Suprapubic skin (tissue), 4 donors: Measurements from ENCODE around the gene ADM5. TPM values are rescaled to one million over a fixed set of nuclear protein-coding genes. Genes with fewer than 3 reads are reported as not detected.

Source experiments
- DNase-seq, 2 donors: peaks; one replicate each; pipeline ENCODE4 v3.0.0-alpha.2; 2019; ENCODE audit warnings: low spot score in 2 of 2
- H3K27ac ChIP-seq: fragments of 200-600 bp; sonication (generic); one replicate; pipeline ENCODE4 v1.5.1; 2019
- H3K27me3 ChIP-seq: fragments of 200-600 bp; sonication (generic); one replicate; pipeline ENCODE4 v1.5.1; 2019
- H3K36me3 ChIP-seq: fragments of 200-600 bp; sonication (generic); one replicate; pipeline ENCODE4 v1.5.1; 2019
- H3K4me1 ChIP-seq: fragments of 200-600 bp; sonication (generic); one replicate; pipeline ENCODE4 v1.5.1; 2019
- H3K4me3 ChIP-seq: fragments of 200-600 bp; sonication (generic); one replicate; pipeline ENCODE4 v1.5.1; 2019; ENCODE audit warnings: mild to moderate bottlenecking
- H3K9me3 ChIP-seq: fragments of 200-600 bp; sonication (generic); one replicate; pipeline ENCODE4 v1.5.1; 2019
- EP300 ChIP-seq: sonication (generic); formaldehyde crosslinking; IDR thresholded peaks from one replicate; pipeline ENCODE4 v1.6.1; 2017; ENCODE audit warnings: antibody characterized with exemption
- POLR2A ChIP-seq, 2 donors: fragments of 450-650 bp; IDR thresholded peaks; one replicate each; pipeline ENCODE4 v1.6.1; 2017; ENCODE audit warnings: antibody characterized with exemption in 2 of 2, mild to moderate bottlenecking in 2 of 2, moderate library complexity in 2 of 2
- POLR2AphosphoS5 ChIP-seq, 3 donors: sonication (generic); formaldehyde crosslinking; IDR thresholded peaks; one replicate each; pipeline ENCODE4 v1.6.1; 2017; ENCODE audit warnings: antibody characterized with exemption in 3 of 3
- WGBS: methylation state at CpG from one replicate; pipeline ENCODE4 v1.1.5; 2018; 5-methylcytosine and 5-hydroxymethylcytosine counted together
- total RNA-seq, 4 donors: library from RNA; depleted of rRNA; stranded (reverse); fragments of >200 nt; gene quantifications; one replicate each; pipeline ENCODE4 v1.1.0, GENCODE V29; 2016
- TF ChIP-seq, protein P1 (sequence below), 2 donors: fragments of 200-600 bp in 1 of 2; fragments of 450-650 bp in 1 of 2; sonication (generic) in 1 of 2; IDR thresholded peaks; one replicate each; pipeline ENCODE4 v1.5.1; 2016 to 2019; ENCODE audit warnings: antibody characterized with exemption in 2 of 2, mild to moderate bottlenecking in 1 of 2, moderate library complexity in 1 of 2

Gene ADM5
- total RNA-seq, 4 donors from 2014 or later: 1.8 to 7.6 (median 4.1) TPM

DNA sequence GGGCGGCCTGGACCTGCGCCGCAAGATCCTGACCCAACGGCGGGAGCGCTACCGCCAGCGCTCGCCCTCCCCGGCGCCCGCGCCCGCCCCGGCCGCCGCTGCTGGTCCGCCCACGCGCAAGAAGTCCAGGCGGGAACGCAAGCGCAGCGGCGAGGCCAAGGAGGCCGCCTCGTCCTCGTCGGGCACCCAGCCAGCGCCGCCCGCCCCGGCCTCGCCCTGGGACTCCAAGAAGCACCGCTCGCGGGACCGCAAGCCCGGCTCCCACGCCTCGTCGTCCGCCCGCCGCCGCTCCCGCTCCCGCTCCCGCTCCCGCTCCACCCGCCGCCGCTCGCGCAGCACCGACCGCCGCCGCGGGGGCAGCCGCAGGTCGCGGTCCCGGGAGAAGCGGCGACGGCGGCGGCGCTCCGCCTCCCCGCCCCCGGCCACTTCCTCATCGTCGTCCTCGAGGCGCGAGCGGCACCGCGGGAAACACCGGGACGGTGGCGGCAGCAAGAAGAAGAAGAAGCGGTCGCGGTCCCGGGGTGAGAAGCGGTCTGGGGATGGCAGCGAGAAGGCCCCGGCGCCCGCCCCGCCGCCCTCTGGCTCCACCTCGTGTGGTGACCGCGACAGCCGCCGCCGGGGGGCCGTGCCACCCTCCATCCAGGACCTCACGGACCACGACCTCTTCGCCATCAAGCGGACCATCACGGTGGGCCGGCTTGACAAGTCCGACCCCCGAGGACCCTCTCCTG, 37.4 kb upstream of the ADM5 start:
- Histone ChIP-seq H3K36me3 (peaks cover 91% of the 10 kb centered on the region), H3K27ac (no peak overlapping the region), H3K4me3 (no peak overlapping the region), H3K9me3 (no peaks in the 10 kb centered on the region), H3K4me1 (no peaks in the 10 kb centered on the region), H3K27me3 (no peaks in the 10 kb centered on the region)
- WGBS: 94% methylated on average over 88 of the region's 110 CpGs
- no peak for DNase-seq
- TF ChIP-seq POLR2AphosphoS5 (IDR thresholded peaks at IDR 0.05) (no peak), POLR2A (IDR thresholded peaks at IDR 0.05) (no peak), EP300 (no peak)
- TF ChIP-seq, protein P1, sequence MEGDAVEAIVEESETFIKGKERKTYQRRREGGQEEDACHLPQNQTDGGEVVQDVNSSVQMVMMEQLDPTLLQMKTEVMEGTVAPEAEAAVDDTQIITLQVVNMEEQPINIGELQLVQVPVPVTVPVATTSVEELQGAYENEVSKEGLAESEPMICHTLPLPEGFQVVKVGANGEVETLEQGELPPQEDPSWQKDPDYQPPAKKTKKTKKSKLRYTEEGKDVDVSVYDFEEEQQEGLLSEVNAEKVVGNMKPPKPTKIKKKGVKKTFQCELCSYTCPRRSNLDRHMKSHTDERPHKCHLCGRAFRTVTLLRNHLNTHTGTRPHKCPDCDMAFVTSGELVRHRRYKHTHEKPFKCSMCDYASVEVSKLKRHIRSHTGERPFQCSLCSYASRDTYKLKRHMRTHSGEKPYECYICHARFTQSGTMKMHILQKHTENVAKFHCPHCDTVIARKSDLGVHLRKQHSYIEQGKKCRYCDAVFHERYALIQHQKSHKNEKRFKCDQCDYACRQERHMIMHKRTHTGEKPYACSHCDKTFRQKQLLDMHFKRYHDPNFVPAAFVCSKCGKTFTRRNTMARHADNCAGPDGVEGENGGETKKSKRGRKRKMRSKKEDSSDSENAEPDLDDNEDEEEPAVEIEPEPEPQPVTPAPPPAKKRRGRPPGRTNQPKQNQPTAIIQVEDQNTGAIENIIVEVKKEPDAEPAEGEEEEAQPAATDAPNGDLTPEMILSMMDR (IDR thresholded peaks at IDR 0.05): no peak

DNA sequence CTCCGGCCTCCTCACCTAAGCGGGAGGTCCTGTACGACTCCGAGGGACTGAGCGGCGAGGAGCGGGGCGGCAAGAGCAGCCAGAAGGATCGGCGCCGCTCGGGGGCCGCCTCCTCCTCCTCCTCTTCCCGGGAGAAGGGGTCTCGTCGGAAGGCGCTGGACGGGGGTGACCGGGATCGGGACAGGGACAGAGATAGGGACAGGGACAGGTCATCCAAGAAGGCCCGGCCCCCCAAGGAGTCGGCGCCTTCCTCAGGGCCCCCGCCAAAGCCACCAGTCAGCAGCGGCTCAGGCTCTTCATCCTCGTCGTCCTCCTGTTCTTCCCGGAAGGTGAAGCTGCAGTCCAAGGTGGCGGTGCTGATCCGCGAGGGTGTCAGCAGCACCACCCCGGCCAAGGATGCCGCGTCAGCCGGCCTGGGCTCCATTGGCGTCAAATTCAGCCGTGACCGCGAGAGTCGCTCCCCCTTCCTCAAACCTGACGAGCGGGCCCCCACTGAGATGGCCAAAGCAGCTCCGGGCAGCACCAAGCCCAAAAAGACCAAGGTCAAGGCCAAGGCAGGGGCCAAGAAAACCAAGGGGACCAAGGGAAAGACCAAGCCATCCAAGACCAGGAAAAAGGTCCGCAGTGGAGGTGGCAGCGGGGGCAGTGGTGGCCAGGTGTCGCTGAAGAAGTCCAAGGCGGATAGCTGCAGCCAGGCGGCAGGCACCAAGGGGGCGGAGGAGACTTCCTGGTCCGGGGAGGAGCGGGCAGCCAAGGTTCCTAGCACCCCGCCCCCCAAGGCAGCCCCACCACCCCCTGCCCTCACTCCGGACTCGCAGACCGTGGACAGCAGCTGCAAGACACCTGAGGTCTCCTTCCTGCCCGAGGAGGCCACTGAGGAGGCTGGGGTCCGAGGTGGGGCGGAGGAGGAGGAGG, 36.6 kb upstream of the ADM5 start:
- H3K4me3 ChIP-seq: no peak overlapping the region
- H3K27ac ChIP-seq: no peak overlapping the region
- TF ChIP-seq EP300 (no peak), POLR2A (IDR thresholded peaks at IDR 0.05) (no peak), POLR2AphosphoS5 (IDR thresholded peaks at IDR 0.05) (no peak)
- TF ChIP-seq, protein P1 (IDR thresholded peaks at IDR 0.05): no peak
- H3K36me3 ChIP-seq: peaks cover 91% of the 10 kb centered on the region
- DNase-seq: no peak
- WGBS: 92% methylated on average over 29 of the region's 58 CpGs
- no peaks in the 10 kb centered on the region for H3K9me3 ChIP-seq
- no peaks in the 10 kb centered on the region for H3K27me3 ChIP-seq
- no peaks in the 10 kb centered on the region for H3K4me1 ChIP-seq

DNA sequence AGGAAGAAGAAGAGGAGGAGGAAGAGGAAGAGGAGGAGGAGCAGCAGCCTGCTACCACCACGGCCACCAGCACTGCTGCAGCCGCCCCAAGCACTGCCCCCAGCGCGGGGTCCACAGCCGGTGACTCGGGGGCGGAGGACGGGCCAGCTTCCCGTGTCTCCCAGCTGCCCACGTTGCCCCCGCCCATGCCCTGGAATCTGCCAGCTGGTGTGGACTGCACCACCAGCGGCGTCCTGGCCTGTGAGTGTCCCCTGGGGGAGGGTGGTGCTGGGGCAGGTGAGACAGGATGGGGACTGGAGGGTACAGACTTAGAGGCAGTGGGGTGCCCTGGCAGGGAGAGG, 36.0 kb upstream of the ADM5 start:
- WGBS: 87% methylated on average over 10 of the region's 13 CpGs
- DNase-seq: no peak
- H3K4me1 ChIP-seq: no peaks in the 10 kb centered on the region
- H3K27me3 ChIP-seq: no peaks in the 10 kb centered on the region
- H3K9me3 ChIP-seq: no peaks in the 10 kb centered on the region
- no peak overlapping the region for H3K27ac ChIP-seq
- TF ChIP-seq, protein P1 (IDR thresholded peaks at IDR 0.05): no peak
- no peak for TF ChIP-seq POLR2A (IDR thresholded peaks at IDR 0.05)
- TF ChIP-seq EP300: no peak
- no peak for TF ChIP-seq POLR2AphosphoS5 (IDR thresholded peaks at IDR 0.05)
- H3K36me3 ChIP-seq: peaks cover 95% of the 10 kb centered on the region
- H3K4me3 ChIP-seq: no peak overlapping the region

DNA sequence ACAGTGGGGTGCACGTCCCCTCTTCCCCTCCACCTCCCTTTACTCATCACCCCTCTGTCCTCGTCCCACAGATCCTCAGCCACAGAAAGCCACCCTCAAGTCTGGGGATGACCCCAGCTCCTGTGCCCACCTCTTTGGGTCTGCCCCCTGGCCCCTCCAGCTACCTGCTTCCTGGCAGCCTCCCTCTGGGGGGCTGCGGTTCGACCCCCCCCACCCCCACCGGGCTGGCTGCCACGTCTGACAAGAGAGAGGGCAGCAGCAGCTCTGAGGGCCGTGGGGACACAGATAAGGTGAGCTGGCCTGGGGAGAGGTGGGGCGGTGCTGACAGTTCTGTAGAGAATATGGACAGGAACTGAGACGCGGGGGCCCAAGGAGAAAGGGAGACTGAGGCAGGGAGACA, 34.8 kb upstream of the ADM5 start:
- TF ChIP-seq POLR2A (IDR thresholded peaks at IDR 0.05) (no peak), POLR2AphosphoS5 (IDR thresholded peaks at IDR 0.05) (no peak), EP300 (no peak)
- TF ChIP-seq, protein P1 (IDR thresholded peaks at IDR 0.05): no peak
- Histone ChIP-seq H3K4me3 (no peak overlapping the region), H3K4me1 (no peaks in the 10 kb centered on the region), H3K9me3 (no peaks in the 10 kb centered on the region), H3K27ac (no peak overlapping the region), H3K27me3 (no peaks in the 10 kb centered on the region), H3K36me3 (peaks cover 98% of the 10 kb centered on the region)
- no peak for DNase-seq
- WGBS: 89% methylated on average over 10 of the region's 10 CpGs
